ENCODE results near the gene GFOD1. TPM values are rescaled to one million over a fixed set of nuclear protein-coding genes. Genes with fewer than 3 reads are reported as not detected.

Gene GFOD1
- total RNA-seq, 1 donor from 2014 or later, result 16.0 TPM

GRCh38 chr6:13375360-13375878, 112.0 kb downstream of the GFOD1 start:
- DNase-seq, result no peak

DNA sequence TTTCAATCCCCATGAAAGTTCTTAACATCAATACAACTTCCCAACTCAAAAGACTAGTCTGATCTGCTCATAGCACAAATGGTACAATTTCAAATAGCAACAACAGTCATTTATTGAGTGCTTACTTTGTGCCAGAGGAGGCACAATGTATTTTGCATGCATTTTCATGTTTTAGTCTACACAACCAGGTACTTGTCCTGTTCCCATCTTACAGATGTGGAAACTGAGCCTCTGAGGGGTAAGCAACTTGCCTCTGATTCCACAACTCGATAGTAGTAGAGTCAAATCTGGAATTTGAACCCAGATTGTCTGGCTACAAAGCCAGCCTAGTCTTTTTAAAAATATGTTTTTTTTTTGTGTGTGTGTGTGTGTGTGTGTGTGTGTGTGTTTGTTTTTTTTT, 113.5 kb downstream of the GFOD1 start:
- no peak for DNase-seq

- DNase-seq, result no peak
Measured at GRCh38 chr6:13373488-13373886, 113.9 kb downstream of the GFOD1 start.

DNA sequence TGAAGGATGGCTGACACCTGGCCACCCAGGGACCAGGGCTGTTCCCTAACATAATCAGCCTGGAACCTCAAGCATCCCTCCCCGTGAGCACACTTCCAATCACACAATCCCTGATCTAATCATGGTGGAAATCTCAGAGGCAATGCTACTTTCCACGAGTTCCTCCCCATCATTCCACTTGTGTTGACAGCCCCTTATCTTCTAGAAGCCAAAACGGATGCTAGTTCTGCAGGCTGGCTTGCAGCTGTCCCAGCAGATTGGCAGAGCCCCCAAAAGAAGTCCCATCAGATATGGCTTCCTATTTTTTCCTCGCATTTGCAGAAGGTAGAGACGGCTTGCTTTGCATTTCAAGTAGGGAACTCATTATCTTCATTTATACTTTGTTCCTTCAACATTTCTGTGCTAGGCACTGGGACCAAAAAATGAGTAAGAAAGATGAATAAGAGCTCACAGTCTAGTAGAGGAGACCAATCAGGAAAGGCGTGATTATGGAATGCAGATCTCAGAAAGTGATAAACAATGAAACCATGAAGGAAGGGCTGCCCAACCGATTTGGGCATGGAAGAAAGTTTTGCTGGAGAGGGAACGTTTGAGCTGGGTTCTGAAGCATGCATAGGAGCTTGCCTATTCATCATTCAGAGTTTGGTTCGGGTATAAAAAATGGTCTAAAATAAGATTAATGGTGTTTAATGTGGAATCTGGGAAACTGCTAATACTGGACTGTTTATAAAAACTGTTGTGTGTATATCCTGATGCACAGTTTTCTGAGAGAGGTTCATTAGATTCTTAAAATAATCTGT, 114.5 kb downstream of the GFOD1 start:
- peak; percentile 39 for DNase-seq

DNA sequence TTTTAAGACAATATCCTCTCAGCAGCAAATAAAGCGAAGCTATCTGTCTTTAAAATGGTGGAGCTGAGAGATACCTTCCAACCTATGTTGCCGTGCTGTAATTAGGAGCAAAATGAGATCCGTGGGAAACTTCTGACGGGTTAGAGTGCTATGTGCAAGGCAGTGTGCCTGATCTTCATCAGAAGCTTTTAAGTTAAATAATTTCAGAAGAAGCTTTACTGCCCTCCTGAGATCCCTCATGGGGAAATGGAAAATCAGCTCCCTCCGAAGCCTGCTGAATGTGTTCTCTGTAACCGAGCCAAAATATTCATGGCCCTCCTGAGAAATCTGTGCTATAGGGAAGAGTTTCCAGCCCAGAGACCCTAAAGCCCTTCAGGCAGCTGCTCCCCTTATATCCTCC, 115.3 kb downstream of the GFOD1 start:
- DNase-seq, result no peak

GRCh38 chr6:13371421-13372072, 115.9 kb downstream of the GFOD1 start:
- no peak for DNase-seq

GRCh38 chr6:13370623-13371022, 116.8 kb downstream of the GFOD1 start:
- no peak for DNase-seq

GRCh38 chr6:13369591-13369990, 117.8 kb downstream of the GFOD1 start:
- no peak for DNase-seq

DNA sequence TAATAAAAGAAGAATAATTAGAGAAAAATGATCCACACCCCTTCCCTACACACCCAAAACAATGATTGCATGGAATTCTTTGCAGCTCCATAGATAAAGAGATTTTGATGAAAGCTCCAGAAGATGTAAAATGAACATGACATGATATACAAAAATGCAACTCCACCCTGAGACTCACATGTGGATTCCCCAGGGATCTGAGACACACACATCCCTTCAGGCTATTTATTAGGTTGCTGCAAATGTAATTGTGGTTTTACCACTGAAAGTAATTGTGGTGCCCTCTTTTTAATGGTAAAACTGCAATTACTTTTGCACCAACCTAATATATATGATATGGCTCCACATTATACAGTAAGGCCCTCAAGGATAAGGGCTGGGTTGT, 118.7 kb downstream of the GFOD1 start:
- no peak for DNase-seq

GRCh38 chr6:13368079-13368730, 119.2 kb downstream of the GFOD1 start:
- DNase-seq, result no peak

DNA sequence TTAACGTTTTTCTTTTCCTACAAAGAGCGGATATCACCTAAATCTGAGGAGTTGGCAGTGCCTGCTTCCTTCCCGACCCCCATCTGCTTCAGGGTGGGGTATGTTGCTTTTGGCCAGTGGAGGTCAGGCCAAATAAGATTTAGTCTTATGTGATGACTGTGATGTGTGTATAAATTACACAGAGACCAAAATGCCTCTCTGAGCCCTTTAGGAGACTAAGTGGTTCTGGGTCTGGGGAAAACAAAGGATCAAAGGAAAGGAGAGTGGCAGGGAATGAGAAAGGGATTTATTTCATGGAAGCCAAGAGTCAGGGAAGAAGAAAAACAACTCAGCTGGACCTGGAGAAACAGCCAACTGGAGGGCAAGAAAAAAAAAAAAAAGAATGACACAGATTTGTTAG, 120.0 kb downstream of the GFOD1 start:
- DNase-seq, result no peak

- no peak for DNase-seq
Measured at GRCh38 chr6:13365320-13365719, 122.1 kb downstream of the GFOD1 start.

DNA sequence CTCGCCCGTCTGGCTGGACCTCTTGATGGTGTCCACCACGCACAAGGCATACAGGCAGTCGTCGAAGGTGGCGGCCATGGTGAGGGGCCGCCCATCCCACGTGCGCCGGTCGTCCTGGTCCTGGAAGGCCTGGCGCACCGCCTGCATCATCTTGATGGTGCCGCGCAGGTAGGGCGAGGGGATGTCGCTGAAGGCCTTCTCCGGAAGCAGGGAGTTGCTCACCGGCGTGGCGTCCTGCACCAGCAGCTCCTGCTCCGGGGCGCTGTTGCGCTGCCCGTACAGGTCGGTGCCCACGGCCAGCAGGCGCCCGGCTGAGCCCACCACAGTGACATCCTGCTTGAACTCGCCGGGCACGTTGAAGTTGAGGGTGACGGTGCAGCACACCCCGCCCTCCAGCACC, 122.6 kb downstream of the GFOD1 start:
- DNase-seq, result no peak

DNA sequence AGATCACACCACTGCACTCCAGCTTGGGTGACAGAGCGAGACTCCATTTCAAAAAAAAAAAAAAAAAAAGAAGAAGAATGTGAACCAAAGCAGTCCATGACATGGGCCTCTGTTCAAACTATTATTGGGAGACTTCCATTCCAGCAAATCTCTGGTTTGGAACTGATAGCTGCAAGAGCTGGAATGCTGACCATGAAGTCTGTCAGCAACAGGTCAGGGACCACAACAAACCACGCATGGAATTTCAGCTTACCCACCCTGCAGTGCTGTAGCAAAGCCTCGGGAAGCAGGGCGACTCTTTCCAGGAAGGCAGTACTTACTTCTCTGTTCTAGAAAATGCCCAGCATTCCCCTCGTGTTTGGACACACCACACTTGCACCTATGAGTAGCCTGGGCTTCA, 125.0 kb downstream of the GFOD1 start:
- DNase-seq, result no peak

DNA sequence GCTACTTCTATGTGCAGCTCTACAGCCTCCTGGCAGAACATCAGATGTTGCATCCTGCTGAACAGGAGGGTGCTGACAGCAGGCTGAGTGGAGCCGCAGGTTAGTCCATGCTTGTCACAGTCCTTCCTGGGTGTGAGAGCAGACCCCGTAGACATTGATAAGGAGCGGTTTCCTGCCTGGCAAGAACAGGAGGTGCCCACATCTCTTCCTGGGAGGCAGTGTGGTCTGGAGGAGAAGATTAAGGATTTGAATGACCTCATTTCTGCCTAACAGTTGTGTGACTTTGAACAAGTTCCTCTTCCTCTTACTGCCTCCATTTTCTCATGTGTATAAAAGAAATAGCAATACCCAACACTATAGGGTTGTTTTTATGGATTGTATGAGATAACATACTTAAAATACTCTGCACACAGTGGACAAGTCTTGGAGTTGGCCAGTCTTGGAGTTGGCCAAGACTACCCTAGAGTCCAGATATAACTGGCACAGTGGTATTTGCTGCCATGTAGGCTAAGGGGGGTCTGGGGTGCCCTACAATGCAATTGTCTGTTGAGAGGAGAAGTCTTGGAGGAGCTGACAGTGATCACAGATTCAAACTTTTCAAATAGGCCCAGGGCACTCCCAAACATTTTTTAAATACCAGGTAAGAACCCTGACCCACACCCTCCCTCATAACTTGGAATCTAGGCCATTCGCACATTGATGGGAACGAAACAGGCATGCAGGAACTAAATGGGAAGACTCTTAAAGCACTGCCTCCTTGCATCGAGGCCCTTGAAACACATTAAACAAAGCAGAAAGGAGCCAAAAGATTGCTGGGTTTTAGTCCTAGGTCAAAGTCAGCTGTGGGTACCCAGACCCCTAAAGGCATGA, 126.5 kb downstream of the GFOD1 start:
- DNase-seq, result no peak

DNA sequence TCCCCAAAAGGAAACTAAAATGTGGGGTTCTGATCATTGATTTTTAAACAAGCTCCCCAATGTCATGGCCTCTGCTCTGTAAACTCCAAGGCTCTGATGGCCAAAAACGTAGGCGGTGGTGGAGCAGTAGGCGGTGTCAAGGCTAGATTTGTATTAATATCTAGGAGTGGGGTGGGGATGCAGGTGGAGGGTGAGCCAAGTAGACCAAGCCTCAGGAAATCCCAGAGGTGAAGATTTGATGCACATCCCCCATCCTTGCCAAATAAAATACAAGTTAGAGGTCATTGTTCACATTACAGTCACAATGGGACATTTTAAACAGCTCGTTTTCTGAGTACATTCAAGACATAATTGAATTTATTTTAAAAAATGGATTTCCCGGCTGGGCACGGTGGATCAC, 128.1 kb downstream of the GFOD1 start:
- DNase-seq, result no peak

GRCh38 chr6:13358511-13358910, 128.9 kb downstream of the GFOD1 start:
- DNase-seq, result no peak

GRCh38 chr6:13357551-13358075, 129.8 kb downstream of the GFOD1 start:
- peak; percentile 85 for DNase-seq

DNA sequence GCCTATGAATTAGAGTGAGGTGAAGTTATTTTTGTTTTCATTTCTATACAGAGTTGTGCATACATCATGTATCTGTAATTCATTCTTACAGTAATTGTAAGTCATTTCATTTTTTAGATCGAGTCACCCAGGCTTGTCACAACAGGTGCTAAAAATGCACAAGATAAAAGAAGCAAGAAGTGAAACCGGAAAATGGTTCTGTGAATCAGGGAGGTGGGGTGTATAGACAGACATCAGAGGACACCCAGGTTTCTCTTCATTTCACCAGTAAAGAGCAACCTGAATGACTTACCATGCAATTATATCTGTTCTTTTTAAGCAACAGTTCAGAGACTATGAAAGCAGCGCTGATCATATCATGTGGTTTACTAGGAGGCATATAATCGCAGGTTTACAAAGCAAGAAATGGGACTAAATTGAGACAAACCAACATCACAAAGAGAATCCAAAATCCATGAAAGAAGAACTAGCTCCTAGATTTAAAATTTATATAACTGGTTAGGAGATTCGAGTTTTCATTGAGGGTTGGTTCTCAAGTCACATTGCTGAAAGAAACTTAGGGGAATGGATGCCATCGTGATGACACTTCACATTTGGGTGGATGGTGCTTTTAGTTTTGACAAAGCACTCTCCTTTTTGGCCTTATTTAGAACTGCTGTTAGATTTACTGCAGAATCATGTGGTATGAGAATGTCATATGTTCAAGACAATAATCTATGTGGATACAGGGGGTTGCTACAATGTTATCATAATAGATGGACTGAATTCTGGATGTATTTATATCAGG, 131.2 kb downstream of the GFOD1 start:
- DNase-seq, result no peak

GRCh38 chr6:13355043-13355945, 132.1 kb downstream of the GFOD1 start:
- peak; percentile 57 for DNase-seq

Measured in tongue (tissue), 2 donors.